ENCODE results near the gene GREB1.

The GREB1 gene

DNA sequence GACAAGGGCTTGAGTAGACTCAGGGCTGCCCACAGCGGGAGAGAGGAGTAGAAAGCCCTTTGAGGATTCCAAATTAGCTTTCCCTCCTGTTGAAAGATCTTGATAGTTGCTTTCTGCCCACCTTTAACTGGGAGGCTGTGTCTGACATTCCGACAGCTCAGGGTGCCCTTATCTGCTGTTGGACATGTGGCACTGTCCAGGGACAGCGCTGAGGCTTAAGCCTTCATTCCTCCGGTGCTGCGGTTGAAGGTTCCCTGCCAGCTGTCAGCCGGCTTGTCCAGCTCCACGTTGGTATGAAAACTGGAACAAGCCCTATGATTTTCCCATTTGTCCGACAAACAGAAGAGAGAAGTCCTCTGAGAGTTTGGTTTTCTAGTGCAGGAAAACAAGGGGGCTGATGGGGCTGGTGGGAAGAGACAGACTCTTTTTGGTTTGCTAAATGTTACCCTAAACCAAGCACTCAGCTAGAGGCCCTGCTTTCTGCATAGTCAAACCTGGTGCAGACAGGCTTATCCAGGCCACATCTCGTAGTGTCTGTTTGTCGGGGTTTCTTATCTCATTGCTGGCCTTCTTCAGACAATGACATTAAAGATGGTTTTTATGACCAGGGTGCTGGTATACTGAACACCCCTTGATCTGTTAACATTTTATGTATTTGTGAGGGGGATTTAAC is 24.5 kb downstream of the GREB1 start:
- in situ Hi-C loops (cut with HindIII; ENCODE audit: low sequenced_read_pairs), result no loop called here

DNA sequence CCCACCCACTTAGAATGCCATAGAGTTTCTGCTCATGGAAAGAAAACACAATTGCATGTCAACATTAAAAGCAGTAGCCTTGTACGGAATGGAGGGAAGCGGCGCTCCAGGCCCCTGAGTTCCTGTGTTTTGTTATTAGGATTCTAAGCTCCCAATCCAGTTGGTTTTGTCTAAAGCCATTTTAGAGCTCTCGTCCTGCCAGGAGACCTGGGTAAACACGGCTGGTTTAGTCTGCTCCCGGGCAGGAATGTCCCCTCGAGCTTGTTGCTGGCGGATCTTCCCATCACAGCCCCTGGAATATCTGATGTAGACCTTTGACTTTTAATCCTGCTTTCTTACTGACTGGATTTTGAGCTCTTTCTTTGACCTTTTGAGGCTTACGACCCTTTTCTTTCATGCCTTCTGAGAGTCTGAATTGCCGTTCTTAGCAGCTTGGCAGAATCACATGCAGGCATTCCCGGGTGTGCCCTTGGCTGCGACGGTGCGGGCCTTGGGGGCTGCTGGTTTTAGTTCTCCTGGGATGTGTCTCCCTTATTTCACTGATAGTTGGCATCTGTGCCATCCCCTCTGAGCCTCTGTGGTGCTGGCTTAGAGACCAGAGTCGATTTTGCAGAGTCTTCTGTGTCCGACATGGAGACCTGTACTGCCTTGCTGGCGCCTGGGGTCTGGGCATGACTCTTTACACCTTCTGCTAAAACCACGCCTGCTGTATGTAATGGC is 25.4 kb downstream of the GREB1 start:
- in situ Hi-C loops (cut with HindIII; ENCODE audit: low sequenced_read_pairs), result no loop called here

DNA sequence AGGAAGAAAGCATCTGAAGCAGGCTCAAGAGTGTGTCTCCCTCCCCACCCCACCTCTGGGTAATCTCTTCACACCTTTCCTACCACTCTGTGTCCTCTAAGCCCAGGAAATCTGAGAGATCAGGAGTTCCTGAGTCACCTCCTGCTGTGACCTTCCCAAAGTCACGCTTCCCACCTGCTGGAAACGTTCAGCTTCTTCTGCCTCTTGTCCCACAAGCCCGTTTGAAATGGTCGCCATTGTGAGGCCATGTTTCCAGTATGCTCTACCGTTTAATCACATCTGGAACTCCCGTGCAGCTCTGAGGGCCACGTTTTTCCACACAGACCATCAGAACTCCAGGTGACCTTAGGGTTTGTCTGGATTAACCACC is 25.9 kb downstream of the GREB1 start:
- in situ Hi-C loops (cut with HindIII; ENCODE audit: low sequenced_read_pairs), result no loop called here

DNA sequence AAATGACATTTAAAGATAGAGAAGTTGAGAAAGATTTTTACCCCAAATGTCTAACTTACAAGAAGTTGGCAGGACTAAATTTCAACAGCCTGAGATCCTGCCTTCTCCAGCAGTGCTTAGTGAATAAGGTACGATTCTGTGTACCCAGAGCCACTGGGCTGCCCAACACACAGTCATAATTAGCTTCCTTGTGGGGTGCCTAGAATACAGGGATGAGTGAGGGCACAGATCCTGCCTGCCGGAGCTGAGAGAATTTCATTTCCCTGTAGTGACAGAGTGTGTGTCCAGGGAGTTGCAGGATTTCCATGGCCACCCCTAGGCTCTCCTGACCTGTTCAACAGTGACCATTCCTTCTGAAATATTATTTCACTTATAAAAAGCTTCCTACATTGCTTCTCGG is 27.0 kb downstream of the GREB1 start:
- in situ Hi-C loops (cut with HindIII; ENCODE audit: low sequenced_read_pairs), result no loop called here

DNA sequence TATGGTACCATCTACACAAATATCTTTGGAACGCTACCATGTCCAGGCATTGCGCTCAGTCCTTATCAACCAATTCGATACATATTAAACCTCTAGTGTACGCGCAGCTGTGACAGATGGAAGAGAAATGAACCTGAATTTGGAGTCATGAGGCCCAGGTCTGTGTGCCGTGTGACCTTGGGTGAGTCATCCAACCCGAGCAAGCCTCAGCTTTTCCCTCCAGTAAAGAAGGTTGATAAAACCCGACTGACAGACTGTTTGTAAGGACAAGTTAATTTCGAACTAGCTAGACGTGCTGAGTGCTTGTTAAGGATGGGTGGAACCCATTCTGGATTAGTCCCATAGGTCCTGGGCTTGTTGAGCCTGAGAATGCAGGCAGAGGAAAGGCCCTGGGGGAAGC is 28.2 kb downstream of the GREB1 start:
- in situ Hi-C loops (cut with HindIII; ENCODE audit: low sequenced_read_pairs), result no loop called here

DNA sequence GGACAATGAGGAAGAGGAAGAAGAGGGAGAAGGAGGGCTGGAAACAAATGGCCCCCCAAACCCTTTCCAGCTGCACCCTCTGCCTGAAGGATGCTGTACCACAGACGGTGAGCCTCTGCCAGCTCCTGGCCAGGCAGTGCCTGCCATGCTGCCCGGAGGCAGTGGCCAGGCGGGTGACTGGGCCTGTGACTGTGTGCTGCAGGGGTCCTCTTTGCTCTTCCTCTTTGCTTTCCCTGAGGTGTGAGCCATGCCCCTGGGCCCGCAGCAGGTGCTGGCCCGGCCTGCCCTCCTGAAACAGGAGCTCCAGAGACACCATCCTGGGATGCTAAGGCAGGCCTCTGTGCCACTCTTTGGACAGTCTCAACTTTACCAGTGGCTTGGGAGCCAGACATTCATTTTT is 28.6 kb downstream of the GREB1 start:
- in situ Hi-C loops (cut with HindIII; ENCODE audit: low sequenced_read_pairs), result no loop called here

DNA sequence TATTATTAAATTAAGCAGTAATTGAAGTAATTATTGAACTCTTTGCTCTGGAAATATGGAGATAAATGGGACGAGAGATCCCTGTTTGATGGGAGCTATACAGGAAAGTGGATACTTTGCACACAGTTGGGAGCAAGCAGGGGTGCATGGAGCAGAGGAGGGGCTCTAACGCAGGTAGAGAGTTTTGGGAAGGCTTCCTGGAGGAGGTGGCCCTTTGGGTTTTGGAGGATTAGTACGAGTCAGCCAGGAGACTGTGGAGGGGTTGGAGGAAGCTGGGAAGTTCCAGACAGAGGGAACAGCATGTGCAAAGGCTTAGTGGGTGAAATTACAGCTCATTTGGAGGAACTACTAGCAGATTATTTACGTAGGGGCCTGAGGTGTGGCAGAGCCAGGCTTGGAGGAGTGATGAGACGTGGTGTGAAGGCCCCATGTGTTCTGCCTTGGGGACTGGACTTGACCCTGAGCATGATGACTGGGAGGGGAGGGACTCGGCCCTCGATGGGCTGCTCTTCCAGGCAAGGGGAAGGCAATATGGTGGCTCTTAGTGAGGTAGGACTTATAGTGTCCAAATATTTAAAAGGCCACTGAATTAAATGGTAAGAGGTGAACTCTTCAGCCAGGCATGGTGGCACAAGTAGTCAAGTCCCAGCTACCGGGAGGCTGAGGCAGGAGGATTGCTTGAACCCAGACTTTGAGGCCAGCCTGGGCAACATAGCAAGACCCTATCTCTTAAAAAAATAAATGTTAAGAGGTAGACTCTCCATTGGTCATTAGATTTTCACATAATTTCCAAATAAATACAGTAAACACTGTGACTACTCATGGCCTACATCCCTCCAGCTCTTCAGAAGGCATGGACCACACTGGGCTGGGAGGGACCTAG is 30.2 kb downstream of the GREB1 start:
- in situ Hi-C loops (cut with HindIII; ENCODE audit: low sequenced_read_pairs), result no loop called here

DNA sequence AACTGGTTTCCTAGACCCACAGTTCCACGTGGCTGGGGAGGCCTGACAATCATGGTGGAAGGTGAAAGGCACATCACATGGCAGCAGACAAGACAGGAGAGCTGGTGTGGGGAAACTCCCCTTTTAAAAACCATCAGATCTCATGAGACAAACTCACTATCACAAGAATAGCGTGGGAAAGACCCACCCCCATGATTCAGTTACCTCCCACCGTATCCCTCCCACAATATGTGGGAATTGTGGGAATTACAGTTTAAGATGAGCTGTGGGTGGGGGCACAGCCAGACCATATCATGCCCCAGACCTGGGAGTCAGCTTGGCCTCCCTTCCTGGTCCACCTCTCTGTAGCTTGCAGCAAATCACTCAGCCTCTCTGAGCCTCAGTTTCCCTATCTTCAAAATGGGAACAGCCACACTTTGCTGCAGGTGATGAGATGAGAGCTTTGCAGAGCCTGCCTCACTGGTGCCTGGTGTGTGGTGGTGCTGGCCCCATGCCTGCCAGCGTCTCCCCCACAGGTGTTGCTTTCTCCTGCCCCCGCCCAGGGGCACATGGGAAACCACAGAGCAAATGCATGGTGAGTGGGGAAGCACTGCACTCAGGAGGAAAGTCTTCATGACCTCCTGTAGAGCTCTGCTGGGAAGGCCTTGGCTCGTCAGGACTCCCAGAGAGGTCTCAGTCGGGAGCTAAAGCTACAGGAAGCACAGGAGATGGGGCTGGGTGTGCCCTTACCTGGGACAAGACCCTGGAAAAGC is 31.1 kb downstream of the GREB1 start:
- in situ Hi-C loops (cut with HindIII; ENCODE audit: low sequenced_read_pairs), result no loop called here

DNA sequence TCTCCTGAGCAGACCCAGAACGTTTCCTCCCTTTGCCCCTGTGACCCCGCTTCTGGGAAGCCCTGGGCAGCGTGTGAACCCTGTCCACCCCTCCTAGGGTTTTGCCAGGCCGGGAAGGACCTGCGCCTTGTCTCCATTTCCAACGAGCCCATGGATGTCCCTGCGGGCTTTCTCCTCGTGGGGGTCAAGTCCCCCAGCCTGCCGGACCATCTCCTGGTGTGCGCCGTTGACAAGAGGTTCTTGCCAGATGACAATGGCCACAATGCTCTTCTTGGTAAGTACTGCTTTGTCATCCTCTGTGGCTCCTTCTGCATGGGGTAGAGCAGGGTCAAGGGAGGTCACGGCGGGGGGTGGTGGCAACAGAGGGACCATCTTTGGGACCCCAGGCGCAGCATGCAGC is 32.5 kb downstream of the GREB1 start:
- in situ Hi-C loops (cut with HindIII; ENCODE audit: low sequenced_read_pairs), result no loop called here

DNA sequence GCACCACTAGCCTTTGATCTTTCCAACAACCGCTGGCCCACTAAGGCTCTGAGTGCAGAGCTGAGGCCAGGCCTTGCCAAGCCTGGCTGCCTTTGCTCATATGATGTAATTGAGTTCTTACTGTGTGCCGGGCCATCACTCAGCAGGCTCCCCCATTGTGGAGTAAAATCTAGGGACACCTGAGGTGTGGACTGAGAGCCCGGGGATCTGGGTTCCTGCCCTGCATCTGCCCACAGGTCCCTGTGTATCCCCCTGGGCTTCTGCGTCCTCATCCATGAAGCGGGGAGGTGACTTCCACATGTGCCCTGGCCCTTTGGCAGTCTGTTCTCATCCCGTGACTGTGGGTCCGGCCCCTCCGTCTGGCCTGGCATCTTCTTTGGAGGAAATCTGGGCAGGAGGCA is 33.8 kb downstream of the GREB1 start:
- in situ Hi-C loops (cut with HindIII; ENCODE audit: low sequenced_read_pairs), result no loop called here

DNA sequence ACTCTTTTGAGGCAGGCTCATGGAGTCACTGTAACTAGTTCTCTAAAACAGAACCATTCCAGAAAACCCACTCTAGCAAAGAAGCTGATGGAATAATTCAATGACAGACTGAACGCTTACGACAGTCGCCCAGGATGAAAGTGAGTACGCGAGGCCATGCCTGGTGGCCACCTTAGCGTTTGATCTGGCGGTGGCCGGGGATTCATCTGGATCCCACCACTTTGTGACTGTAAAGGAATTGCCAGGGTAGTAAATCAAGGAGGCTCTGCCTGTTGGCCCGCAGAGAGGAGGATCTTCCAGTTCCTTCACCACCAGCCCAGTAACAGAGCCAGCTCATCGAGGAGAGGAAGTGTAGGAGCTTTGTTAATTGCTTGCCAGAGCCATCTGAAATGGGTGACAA is 34.6 kb downstream of the GREB1 start:
- in situ Hi-C loops (cut with HindIII; ENCODE audit: low sequenced_read_pairs), result no loop called here

DNA sequence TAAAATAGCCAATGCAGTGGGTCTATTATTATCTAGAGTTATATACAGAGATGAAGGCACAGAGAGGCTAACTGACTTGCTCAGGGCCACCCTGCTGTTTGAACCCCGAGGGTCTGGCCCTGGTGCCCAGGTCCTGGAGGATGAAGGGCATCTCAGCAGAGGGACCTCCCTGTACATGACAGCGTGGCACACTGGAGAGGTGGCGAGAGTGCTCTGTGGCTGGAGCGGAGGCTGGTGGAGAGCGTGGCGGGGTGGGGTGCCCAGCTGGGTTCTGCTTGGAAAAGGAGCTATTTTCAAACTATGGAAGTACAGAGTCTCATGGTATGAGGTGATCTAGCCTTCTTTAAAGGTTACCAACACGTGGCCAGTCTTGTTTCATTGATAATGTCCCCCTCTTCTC is 35.8 kb downstream of the GREB1 start:
- in situ Hi-C loops (cut with HindIII; ENCODE audit: low sequenced_read_pairs), result no loop called here

DNA sequence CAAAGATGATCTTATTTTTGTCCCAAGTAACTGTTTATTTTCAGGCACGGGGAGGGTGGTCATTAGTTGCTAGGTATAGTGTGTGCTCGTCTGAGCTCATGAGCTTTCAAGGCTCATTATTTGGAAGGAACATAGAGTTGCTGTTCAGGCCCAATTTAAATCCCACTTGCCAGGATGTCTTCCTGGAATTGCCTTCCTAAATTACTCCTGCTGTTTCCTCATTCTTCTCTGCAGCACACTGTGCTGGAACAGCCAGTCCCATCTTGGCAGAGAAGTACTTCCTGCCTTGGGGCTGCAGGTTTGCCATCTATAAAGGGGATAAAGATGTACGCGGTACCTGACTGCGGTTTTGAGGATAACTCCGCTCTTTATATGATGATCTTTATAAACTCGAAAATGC is 37.3 kb downstream of the GREB1 start:
- in situ Hi-C loops (cut with HindIII; ENCODE audit: low sequenced_read_pairs), result no loop called here

DNA sequence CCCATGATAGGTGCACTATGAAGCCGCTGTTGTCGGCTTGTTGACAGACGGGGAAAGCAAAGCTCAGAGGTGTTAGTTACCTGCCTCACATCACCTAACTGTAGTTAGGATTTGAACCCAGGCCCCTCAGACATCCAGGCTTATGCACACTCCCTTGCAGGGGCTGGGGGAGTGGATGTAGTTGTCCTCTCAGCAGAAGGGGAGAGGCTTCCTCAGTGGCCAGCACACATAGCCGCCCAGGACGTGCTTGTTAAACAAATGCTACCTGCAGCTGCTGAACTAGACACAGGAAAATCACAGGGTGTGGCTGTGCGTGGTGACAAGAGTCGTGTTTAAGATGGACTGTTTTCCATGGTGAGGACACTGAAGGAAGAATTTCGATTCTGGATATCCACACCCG is 39.2 kb downstream of the GREB1 start:
- in situ Hi-C loops (cut with HindIII; ENCODE audit: low sequenced_read_pairs), result no loop called here

DNA sequence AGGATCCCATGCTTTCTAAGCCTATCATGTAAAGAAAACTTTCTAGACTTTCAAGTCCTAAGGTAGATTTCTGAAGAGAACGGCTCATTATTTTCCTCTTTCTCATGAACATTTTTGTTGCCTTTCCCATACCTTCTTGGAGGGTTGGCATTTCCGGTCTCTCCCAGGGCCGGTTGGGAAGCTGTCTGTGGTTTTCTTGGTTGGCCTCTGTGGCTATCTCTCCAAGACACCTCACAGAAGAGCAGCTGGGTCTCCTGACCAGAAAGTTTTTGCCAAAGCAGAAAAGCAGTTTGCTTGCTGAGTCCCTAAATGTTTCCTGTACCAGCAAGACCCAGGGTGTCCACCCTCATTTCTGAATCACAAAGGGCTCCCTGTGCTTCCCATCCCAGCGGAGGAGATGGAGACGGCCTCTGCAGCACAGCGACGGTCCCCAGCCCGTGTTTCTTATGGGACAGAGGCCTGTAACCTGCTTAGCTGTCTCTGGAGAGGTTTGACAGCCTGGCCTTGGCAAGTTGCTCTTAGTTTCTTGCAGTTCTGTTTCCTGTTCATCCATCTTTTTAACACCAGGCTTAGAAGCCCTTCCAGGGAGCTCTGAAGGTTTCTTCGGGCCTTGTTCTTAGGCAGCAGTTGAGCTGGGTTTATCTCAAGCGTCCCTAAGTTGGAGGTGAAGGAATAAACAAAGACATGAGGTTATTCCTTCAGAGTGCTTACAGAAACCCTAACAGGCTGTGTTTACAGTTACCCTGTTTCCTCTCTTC is 39.8 kb downstream of the GREB1 start:
- in situ Hi-C loops (cut with HindIII; ENCODE audit: low sequenced_read_pairs), result no loop called here

DNA sequence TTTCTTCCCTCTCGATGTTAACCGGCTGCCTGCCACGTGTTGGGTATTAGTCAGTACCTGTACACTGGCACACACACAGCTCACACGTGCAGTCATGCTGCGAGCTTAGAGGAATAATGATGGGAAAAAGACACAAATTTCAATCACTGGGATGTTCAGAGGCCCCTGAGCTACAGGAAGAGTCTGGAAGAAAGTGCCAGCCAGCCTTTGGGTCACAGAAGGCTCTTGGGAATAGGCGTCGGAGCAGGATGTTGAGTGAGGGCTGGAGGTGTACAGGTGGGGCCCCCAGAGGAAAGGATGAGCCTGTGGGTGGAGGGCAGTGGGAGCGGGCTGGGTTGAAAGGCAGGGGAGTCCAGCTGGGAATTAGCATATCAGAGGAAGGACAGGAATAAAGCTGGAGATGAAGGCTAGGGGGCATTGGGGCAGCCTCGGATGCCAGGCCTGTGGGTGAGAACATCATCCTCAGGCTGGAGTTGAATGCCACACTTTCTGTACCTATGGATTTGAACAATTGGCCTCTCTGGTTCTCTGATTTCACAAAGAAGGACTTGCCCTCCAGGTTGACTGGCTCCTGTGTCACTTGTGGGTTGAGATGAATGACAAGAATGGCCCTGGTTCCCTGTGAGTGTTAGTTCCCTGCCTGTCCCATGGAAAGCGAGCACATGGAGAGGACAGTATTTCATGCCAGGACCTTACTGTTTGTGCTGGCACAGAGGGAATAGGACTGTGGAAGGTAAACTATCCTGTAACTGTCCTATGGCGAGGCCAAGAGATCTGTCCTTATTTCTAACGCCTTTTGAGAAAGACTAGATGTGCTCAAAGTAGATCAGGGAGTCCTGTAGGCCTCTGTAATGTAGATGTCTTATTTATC is 40.6 kb downstream of the GREB1 start:
- in situ Hi-C loops (cut with HindIII; ENCODE audit: low sequenced_read_pairs), result no loop called here

DNA sequence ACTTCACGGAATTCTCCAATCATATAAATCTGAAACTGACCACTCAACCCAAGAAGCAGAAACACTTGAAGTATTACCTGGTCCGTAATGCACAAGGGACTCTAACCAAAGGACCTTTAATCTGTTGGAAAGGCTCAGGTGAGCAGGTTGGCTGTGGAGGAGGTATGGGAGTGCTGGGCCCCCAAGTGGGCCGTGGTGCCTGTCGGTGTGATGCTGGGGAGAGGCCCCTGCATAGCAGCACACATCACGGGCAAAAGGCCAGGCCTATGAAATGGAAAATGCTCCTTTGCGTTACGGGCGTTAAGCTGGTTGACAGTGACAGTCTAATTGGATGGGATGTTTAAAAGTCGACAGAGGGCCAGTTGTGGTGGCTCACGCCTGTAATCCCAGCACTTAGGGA is 42.6 kb downstream of the GREB1 start:
- in situ Hi-C loops (cut with HindIII; ENCODE audit: low sequenced_read_pairs), result no loop called here

DNA sequence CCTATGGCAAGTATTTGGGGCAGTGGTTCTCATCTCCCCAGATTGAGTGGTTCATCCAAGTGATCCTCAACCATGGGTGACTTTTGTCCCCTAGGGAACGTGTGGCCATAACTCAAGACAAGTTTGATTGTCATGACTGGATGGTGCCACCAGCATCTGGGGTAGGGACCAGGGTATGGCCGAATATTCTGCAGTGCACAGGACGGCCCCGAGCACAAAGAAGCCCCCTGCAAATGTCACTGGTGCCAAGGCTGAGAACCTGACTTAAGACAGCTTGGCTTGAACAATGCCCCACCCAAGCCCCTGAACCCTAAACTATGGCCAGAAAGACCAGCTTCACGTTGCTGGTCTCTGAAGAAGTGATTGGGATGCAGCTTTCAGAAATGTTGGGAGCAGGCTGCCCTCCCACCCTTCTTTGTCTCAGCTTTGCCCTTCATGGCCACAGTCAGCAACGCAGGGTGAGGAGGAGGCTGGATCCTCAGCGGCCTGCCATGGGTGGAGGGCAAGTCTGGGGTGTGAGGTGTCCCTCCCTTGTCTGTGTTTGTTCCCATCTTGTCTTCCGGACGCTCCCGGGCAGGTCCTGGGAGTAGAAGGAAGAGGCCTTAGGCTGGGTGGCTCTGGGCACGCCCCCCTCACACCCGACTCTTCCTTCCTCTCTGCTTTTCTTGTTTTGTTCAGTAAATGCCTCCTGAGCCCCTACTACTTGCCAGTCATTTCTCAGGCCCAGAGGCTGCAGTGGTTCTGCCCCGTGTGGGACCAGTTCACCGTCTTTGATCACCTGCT is 43.4 kb downstream of the GREB1 start:
- in situ Hi-C loops (cut with HindIII; ENCODE audit: low sequenced_read_pairs), result no loop called here
